ENCODE data around the gene LHX8.
"Not testable (repeated sequence)": the region's sequence is repeated elsewhere in the genome, so short reads cannot be mapped to it uniquely, and the experiment has no call there.

LHX8 gene

GRCh38 chr1:75133750-75134646 lies at the start of gene LHX8:
Gene LHX8, plus strand, starts transcription at chr1:75134388. Its CDS starts 2,227 bp downstream, at chr1:75136615.
- DNase-seq: no peak

DNA sequence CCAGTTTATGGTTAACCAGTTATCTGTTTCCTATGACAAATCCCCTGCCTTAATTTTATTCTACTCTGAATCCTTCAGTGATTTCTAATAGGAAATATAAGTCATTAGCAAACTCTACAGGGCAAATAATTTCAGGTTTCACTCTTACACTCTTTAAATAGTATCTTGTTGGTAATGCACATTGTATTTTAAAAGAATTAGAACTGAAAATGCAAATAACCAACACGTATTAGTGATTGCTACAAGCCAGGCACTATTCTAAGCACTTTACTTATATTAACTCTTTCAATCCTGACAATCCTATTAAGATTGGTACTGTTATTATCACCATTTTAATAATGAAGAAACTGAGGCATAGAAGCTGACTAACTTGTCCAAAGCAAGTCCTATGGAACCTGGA lies 48.3 kb upstream of the LHX8 start:
- no peak for DNase-seq

GRCh38 chr1:75087278-75087677 lies 46.9 kb upstream of the LHX8 start:
- DNase-seq: no peak

- DNase-seq: no peak
These were observed 42.0 kb upstream of the LHX8 start for GRCh38 chr1:75092141-75092540.

DNA sequence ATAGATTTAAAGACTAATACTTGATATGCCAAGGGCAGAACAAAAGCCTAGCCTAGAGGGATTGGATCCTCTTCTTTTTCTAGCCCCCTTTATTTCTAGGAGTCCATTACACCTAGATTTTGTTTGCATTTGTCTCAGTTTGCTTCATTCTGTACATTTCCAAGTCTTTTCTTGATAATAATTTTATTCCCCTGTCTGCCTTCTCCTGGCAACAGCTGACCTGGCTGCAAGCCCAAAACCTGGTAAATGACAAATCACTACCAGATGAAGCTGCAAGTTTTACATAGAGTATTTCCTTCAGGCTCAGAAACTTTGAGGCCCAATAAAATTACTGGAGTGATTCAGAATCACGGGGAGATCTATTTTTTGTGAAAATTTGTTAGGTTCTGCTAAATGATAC lies 36.5 kb upstream of the LHX8 start:
- DNase-seq: no peak

DNA sequence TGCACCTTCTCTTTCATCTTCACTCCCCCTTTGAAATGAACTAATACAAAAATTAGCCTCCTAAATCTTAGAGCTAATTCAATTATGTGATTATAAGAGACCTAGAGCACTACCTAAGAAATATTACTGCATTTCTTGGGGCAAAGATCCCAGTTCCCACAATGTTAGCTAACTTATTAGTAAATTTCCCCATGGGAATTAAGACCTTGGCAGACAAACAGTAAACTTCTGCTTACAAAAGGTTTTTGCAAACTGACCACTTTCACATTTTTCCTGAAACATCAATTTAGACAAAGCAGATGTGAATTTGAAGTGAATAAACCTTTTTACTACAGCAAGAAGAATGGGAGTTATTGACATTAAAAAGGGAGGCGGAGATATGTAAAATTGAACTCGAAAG lies 34.6 kb upstream of the LHX8 start:
- DNase-seq: no peak

DNA sequence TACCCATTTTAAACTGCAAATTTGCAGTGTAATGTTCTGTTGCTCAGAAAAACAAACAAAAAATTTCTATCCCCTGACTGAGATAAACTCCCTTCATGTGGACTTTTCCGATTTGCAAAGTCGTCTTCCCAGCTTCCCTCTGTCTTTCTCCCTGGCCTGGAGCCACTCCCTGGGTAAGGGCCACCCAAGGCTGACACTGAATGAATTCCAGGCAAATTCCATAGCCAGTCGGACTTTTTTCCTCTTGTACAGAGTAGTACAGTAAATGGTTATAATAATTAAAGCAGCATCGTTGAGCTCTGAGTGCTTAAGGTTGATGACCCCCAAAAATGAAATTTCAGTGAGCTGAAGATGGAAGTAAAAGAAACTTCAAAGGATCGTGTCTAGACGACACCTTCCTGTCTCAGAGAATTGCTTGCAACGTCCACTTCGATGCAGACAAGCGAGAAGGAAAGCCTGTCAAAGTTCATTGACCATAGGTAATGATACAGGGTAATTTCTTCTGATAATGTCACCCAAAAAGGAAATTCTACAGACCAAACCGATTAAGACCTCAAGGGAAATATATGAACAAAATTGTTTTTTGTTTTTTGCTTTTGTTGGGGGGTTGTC lies 33.6 kb upstream of the LHX8 start:
- DNase-seq: no peak

DNA sequence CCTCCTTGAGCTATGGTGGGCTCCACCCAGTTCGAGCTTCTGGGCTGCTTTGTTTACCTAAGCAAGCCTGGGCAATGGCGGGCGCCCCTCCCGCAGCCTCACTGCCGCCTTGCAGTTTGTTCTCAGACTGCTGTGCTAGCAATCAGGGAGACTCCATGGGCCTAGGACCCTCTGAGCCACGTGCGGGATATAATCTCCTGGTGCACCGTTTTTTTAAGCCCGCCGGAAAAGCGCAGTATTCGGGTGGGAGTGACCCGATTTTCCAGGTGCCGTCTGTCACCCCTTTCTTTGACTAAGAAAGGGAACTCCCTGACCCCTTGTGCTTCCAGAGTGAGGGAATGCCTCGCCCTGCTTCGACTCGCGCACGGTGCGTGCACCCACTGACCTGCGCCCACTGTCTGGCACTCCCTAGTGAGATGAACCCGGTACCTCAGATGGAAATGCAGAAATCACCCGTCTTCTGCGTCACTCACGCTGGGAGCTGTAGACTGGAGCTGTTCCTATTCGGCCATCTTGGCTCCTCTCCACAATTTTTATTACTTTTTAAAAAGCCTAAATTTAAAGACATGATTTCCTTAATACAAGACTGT lies 21.7 kb upstream of the LHX8 start:
- not testable (repeated sequence) for DNase-seq

GRCh38 chr1:75115654-75116053 lies 18.5 kb upstream of the LHX8 start:
- DNase-seq: no peak

DNA sequence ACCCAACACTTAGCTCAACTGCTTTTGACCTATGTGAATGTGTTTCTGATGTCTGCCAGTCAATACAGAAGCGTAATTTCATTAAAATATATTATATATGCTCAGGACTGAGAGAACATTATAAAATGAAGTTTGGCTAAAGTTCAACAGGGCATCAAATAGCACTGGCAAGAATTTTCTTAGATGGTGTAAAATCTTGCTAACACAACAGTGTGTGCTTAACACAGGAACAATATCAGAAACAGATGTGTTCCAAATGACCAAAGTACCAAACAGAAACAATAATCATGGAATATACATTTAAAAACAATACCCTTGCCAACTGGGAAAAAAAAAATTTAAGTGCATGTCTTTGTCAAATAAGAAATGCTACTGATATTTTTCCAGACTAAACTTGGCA lies 10.4 kb upstream of the LHX8 start:
- DNase-seq: no peak

DNA sequence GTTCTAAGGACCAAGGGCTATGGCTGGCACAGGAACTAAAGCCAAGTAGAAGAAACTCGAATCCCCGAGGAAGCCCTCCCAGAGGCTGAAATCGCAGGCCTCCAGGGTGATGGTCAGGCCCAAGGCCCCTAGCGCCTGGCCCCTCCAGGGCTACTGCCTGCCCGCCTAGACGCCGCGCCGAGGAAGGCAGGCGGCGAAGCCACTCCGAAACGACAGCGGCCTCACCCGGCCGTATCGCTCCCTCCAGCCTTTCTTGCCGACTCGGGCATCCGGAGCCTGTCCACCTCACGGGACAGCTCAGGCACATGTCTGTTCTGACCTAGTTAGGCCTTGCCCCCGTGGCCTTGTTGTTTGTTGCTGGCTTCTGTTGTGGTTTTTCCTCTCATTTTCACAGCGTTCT lies 9.7 kb upstream of the LHX8 start:
- DNase-seq: no peak

DNA sequence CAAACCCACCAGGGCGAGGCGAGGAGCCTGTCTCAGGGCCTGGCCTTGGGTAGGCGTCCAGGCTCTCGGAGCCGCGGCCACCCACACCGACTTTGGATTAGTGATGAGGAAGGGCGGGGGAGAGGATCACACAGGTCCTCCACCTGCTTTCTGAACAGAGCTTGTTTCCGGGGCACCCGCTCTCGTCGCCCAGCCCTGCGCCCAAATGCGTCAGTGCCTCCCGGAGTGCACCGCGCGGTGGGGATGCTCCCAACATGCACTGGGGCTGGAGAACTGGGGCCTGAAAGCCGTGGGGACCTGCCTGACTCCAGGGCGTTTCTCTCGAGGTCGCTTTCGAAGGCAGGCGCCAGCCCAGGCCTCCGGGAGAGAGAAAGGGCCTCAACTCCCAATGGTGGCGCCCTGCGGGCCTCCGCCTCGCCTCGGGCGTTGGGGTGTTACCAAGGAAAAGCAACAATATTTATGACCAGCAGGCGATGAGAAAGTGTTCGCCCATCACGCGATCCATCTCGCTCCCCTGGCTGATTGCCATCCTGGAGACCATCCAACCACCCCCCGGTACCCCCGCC lies 8.9 kb upstream of the LHX8 start:
- no peak for DNase-seq

DNA sequence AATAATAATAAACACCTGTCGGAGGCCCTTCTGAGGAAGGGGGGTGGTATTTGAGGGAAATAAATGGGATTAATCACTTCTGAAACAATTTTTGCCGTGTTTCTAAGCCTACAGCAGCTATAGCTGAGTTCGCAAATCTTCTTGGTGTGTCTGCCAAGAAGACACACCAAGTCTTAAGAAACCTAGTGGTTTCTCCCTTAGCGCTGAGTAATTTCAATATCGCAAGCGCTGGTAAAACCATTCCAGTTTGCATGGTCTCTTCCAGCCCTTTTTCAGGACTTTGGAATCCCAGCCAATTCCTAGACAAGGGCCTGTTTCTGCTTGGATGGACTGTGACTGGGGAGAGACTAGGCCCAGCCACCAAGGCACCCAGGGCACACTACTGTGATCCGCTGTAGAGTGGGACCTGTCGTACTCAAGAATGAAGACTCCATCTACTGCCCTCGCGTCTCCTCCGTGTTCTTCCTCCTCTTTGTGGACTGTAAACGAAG lies 7.5 kb upstream of the LHX8 start:
- DNase-seq: no peak

GRCh38 chr1:75127916-75128717 lies 6.1 kb upstream of the LHX8 start:
- DNase-seq: no peak

GRCh38 chr1:75129660-75129982 lies 4.6 kb upstream of the LHX8 start:
- no peak for DNase-seq

- no peak for DNase-seq
These were observed 4.0 kb upstream of the LHX8 start for GRCh38 chr1:75129983-75130789.

GRCh38 chr1:75130865-75131564 lies 3.2 kb upstream of the LHX8 start:
- no peak for DNase-seq

GRCh38 chr1:75131565-75132241 lies 2.5 kb upstream of the LHX8 start:
- DNase-seq: no peak

- no peak for DNase-seq
These were observed 1.9 kb upstream of the LHX8 start for GRCh38 chr1:75132242-75132811.
